GM04503 (cell line): ENCODE measurements around the gene NEO1.

Experiments
- DNase-seq: peaks from one replicate; pipeline ENCODE4 v3.0.0-alpha.2; 2012; ENCODE audit warnings: low read depth

The NEO1 gene

DNA sequence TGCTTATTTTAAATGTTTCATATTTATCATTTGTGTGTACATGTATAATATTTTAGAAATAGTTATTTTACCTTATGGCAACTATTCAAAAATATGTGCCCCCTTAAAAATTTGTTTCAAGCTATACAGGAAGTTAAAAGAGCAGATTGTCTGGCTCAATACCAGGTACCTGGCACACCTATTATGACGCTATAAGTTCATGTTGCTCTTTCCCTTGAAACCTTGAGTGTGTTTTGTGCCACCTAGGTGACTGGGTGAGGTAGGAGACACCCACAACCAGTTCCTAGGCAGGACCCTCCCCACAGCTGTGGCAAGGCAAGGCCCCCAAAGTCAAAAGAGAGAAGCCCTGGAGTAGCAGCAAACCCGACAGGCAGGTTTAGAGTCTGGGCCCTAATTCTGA is 20.6 kb upstream of the NEO1 start:
- DNase-seq: no peak

DNA sequence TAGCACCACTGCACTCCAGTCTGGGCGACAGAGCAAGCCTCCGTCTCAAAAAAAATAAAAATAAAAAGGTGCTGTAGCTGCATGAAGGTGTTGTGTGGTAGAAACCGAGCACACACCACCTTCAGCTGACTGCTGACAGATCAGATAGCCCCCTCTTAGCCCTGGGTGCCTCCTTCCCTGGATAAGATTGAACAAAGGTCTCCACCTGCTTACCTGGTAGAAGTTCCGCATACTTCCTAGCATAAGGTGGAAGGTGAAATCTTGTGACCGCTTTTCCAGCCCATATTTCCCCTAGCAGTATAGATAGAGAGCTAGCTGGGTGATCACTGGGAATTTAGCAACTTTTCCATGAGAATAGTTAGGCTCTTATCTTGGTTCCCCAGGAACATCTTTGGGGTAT is 18.7 kb upstream of the NEO1 start:
- no peak for DNase-seq

DNA sequence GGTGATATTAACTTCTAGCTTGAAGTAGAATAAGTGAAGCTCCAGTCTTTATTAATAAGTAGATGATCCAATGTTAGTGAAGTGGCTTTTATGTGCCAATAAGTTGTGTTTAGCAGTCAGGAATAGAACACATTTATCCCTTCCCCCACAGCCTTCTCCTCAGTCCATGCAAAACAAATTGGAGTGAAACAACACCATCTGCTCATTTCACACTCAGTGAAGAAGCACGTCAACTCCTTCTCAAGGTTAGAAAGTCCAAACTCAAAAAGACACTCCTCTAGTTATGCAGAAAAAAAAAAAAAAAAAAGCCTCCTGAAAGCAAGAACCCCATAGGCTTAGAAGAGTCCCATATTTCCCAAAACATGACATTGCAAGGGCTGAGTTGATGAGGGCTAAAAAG is 18.0 kb upstream of the NEO1 start:
- no peak for DNase-seq

DNA sequence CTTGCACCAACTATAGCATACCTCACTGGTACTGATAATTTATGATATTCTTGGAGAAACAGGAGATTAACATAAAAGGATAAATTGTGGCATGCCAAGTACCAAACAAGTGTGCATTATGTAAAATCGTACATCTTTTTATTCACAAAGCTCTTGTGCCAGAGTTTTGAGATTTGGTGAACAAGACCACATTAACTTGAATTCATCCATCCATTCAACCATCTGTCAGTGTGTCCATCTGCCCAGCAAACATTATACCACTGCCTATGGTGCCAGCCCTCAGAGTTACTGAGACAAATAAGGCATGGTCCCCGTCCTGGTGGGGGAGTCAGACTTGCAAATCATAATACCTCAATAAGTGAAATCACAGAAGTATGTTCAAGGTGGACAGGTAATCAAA is 17.0 kb upstream of the NEO1 start:
- DNase-seq: no peak

DNA sequence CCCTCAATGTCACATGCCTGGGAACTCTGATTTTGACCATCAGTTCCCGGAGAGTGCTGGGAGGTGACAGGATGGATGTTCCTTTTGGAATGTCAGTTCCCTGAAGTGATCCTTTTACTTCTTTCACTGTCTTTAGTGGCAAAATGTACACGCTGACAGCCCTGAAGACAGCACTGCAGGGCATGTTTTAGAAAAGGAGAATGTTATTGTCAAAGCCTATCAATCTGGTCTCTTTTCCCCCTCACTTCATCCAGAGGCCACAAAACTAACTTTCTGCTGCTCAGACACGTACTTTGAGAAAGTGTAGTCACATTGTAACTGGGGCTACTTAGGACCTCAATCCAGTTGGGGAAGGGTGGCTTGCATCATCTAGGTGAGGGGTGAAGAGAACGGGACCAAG is 14.0 kb upstream of the NEO1 start:
- DNase-seq: no peak

DNA sequence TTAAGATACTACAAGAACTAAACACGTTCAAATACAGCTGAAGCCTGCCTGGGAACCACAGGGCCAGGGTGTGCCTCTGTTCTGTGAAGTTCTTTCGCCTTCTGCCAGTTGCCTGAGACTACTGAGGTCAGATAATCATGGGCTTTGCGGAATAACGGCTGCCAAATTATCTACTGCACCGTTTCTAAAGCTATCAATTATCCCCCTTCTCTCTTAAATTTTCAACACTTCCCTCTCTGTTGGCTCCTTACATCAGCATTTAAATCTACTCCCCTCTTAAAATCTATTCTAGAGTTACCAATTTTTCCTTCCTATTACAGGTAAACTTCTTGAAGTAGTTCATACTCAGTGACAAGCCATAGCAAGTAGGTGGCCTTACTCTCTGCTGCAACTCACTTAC is 6.2 kb upstream of the NEO1 start:
- no peak for DNase-seq

DNA sequence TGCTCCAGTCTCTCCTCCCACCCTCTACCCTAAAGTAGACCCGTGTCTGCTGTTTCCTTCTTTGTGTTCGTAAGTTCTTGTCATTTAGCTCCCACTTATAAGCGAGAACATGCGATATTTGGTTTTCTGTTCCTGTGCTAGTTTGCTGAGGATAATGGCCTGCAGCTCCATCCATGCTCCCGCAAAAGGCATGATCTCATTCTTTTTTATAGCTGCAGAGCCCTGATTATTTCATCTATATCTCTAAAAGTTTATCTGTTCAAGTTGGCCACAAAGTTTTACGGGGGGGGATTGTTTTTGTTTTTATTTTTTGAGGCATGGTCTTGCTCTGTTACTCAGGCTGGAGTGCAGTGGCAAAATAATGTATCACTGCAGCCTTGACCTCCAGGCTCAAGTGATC is 4.4 kb upstream of the NEO1 start:
- no peak for DNase-seq

DNA sequence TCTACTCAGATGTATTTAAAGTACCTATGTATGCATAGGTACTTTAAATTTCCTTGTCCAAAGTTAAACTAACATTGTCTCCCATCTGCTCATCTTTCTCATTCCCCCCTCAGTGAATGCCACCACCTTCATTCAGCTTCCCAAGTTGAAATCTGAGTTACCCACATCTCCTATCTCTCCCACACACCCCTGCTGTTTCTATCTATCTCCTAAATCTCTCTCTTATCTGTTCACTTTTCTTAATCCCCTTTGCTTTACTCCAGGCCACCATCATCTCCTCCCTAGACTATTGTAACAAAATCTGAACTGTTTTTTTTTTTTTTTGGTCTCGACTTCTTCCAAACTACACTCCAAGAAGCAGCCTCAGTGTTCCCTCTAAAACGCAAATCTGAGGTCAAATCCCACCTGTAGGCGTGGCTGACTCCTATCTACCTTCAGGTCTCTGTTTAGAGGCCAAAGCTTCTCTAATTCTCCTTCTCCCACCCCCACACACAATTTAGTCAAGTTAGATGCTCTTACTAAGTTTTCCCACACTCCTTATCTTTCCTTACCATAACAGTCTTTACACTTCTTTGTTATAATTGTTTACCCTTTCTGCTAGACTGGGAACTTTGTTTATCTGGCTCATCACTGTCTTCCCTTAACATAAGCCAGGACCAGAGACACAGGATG is 3.5 kb upstream of the NEO1 start:
- DNase-seq: no peak

DNA sequence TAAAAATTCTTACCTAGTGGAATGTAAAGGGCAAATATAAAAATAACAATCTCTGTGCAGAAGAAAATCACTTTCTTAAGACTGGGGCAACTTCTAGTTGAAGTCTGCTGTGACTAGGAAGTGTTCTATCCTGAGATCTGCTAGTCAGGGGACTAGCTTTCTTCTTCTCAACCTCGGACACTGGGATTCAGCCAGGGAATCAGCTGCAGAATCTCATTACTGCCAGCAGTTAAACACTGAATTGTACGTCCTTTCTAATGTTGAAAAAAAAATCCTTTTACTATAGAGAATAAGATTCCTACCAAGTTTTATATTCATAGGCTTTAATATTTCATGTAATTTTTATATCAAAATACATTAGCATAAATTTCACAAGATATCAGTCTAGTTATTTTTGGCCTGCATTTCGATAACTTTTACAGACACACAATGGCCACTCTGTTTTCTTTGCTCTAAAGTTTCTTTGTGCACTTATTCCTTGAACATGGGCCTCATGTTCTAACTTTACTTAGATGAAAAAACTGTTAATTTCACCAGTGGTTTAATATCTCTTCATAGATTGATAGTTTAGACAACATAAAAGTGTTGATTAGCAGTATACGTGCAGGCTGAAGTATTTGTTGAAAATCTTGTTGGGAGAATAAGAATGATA is 2.6 kb upstream of the NEO1 start:
- no peak for DNase-seq

DNA sequence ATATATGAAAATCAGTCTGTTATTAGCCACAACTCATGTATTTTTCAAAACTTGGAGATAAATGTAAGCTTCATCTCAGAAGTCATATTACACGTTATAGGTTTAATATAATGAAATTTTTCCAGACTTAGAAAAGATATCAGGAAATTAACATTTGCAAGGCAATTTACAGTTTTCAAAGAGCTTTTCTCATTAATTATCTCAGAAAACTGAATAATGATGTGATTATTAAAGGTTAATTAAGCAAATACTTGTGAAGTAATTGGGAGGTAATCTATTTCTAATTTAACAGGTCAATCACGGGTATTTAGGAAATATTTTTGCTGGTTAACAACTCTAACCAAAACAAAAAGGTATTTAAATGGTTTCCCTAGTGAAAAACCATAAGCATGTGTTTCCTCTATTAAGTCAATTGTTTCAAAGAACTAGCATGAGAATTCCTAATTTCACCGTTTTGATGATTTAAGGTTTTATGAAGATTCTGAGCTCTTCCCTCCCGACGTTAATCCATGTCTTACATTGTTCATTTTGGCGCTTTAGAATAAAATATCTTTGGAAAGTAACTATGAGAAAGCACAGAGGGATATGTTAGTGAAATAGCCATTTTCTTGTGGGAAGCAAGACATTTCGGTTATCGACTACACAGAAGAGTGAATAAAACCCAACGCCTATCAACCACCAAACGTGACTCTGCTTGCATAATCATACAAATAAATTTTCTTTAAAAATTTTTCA is 1.5 kb upstream of the NEO1 start:
- DNase-seq: no peak

DNA sequence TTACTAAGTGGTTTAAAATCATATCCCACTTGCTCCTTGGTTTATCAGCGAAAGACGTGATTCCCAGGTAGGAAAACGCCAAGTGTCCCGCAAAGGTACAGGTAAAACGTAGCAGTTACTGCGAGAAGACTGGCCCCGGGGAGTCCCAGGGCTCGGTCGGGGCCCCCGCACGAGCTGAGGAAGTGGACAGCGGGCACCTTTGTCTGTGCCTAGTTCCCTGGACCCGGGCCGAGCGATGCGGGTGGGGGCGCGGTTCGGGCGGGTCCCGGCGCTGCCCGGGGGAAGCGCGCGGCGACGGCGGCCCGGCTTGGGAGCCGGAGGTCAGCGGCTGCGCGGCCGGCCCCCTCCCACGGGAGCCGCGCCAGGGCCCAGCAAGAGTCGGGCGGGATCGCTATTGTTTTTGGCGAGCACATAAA is 864 bp upstream of the NEO1 start:
- DNase-seq: no peak

DNA sequence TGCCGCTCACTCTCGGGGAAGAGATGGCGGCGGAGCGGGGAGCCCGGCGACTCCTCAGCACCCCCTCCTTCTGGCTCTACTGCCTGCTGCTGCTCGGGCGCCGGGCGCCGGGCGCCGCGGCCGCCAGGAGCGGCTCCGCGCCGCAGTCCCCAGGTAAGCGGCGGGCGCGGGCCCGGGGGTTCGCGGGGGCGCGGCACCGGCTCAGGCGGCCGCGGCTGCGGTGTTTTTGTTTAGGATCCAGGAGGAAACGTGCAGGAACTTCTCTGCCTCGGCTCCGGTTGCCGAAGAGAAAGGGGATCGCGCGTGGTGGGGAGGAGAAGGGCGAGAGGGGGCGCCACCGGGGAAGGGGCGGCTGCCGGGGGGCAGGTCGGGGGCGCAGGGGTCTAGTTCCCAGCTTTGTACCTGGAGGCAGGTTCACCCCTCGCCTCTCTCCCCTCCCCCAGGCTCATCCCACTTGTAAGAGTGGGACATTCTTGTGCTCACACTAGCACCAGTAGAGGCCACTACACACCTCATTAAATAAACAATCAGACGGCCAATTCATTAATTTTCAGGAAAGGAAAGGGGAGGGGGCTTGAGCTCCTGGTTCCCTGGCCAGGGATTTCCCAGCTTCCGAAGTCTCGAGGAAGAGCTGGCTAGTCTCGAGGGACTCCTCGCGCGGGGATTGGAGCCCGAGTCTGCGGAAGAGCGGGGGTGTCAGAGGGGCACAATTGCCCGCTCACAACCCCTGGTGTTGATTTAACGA is 562 bp downstream of the NEO1 start:
- no peak for DNase-seq

DNA sequence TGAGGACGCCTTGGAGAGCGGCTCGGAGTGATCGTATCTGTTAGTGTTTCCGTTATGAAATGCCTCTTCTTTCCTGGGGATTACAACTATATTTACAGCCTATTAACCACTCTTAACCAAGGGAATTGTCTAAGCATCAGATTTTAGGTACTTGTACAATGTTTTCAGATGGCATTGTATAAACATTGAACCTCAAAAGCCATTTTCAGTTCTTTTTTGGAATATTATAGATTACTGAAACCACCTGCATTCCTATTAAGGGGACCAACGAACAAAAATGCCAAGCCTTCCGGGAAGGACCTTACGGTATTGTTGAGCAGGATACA is 1.1 kb downstream of the NEO1 start:
- no peak for DNase-seq

DNA sequence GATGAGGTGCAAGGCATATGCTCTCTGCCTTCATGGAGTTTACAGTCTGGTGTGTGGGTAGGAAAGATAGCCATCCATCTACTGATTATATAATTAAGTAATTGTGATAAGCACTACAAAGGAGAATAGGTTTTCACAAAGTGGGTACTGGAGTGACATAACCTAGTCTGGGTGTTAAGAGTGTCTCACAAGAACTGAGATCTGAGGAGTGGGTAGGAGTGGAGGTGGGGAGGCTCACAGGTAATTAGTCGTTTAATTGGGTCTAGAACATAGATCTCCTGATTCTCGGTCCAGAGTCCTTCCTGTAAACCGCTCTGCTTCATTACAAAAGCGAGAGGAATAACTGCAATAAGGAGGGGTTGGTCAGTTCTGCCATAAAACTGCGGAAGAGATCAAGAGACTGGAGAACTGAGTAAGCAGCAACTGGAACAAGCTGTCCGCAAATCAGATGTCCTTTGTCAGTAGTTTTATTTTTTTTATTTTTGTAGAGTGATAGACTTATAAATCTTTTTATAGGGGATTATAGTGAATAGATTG is 2.2 kb downstream of the NEO1 start:
- no peak for DNase-seq

DNA sequence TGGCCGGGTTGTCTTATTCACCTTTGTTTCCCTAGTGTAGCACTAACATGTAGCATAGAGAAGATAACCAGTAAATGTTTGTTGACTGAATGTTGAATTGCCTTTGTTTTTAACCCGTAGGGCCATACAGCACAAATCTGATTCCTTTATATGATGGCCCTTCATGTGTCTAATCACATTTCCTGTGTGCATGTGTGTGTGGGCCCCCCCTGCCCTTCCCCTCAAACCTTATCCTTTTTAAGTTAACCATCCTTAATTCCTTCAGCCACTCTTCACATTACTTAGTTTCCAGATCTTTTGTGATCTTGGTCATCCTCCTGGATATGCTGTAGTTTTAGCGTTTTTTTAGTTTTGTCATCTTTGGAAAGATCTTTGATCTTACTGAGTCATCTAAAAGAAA is 4.2 kb downstream of the NEO1 start:
- DNase-seq: no peak

DNA sequence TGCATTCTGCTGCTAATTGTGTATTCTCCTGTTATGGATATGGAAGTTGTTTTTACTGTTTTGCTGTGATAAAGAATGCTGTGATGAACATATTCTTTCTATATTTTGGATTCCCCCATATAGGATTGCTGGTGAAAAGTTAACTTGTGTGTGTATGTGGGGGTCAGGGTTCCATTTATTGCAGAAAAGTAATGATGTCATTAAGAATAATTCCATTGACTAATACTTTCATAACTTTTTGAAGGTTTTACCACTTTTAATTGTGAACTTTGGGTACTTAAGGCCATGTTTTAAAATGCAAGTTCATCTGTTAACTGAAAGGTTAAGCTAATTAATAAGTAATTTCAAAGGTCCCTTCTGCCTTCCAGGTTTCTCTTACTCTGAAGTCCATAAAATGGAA is 6.2 kb downstream of the NEO1 start:
- DNase-seq: no peak

DNA sequence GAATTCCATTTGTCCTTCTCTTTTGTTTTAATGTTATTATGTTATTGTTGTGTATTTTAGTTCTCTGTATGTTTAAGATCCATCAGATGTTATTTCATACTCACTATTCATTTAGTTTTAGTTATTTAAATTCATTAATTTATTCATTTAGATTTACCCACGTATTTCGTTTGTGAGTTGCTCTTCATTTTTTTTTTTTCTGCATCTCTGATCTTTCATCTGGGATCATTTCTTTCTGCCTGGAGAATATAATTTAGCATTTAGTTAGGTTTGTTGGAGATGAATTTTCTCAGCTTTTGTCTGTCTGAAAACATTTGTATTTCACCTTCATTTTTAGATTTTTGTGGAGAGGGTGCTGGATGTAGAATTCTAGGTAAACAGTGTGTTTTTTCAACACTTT is 12.9 kb downstream of the NEO1 start:
- no peak for DNase-seq

DNA sequence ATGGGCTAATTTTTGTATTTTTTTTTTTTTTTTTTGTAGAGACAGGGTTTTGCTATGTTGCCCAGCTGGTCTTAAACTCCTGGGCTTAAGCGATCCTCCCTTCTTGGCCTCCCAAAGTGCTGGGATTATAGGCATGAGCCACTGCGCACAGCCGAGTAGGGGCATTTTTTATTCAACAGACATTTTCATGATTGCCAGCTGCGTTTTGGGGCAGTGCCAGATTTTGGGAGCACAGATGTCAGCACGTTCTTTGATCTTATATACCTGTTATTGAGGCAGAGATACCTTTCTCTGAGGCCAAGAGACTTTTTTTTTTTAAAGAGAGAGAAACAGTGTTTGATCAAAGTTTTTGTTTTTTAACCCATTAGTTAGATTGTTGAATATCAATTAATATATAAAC is 16.8 kb downstream of the NEO1 start:
- DNase-seq: no peak

DNA sequence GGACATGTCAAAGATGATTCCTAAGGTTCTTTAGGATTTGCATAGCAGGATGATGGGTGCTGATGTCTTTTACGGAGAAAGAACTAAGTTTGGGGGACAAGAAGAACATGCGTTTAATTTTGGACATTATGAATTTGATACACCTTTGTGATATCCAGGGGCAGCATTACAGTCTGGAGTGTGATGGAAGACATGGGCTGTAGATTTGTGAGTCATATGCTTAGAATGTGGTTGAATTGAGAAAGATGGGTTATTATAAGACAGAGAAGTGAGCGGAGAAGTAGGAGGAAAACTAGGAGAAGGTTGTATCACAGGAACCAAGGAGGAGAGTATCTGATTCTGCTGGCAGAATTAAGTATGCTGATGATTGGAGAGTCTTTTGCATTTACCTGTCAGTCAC is 20.6 kb downstream of the NEO1 start:
- no peak for DNase-seq

DNA sequence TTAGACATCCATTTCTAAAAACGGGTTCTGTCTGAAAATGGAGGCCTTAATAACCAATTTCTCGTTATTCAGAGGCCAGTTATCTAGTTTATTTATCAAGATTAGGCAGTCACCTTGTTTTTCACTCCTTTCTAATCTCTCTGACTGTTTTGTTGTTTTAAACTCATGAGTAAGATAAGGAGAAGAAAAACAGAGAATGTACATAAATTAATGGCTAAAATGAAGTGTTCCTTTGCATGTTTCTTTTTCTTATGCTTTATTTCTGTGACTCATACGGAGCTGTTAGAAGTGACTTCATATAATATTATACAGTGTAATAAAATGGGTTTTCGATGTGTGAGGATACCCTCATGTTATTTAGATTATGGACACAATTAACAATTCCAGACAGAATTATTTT is 22.0 kb downstream of the NEO1 start:
- no peak for DNase-seq

DNA sequence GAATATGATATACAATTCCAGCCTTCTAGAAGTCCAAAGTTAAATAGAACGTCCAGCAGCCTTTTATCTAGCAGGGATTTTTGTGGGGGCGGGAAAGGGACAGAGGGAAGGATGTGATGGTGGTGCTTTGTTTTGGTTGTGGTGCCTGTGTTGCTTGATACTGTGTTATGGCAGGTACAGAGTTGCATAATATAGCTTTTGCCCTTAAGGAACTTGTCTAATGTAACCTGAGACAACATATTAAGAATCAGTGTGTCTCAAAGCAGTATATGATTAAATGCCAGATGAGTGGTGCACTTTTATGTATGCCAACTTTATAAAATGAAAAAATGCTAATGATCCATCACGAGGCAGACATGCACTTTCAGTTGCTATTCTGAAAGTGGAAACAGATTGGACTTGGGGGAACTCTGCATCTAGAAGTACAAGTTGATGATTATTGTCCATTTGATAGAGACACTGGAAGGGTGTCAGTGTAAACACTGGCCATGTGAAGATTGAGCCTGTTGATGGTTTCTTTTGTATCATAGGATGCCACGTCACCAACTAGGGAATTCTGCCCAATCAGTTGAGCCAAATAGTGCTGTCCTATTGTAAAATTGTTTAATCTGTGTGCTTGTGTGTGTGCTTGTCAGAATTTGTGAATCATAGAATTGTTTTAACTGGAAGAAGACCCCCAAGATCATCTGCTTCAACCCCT is 23.0 kb downstream of the NEO1 start:
- no peak for DNase-seq

DNA sequence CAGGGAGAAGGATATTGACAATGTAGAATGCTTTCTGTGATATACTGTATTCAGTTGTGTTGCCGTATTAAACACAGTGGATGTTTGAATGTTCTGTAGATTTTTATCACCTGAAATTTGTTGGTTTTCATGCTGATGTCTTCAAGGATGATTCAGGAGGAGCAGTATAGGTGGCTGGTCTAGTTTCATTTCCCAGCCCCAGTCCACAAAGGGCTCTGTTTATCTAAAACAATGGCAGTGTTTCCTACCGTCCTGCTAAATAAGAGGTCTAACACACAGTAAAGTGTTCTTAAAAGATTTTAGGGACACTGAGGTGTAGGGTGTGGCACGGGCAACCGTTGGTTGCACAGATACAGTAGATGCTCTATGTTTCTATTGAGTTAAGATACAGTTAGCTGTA is 26.0 kb downstream of the NEO1 start:
- DNase-seq: no peak
